PFSK-1 (cell line): ENCODE results near the gene BCAR3.

Source experiments
- FOXP2 ChIP-seq: optimal IDR thresholded peaks from 2 replicates; pipeline ENCODE3; 2011; ENCODE audit warnings: borderline replicate concordance, control low read depth, inconsistent platforms; ENCODE audit not compliant: insufficient read depth; ENCODE audit errors: extremely low read length, extremely low read depth
- POLR2AphosphoS5 ChIP-seq: IDR thresholded peaks from 2 replicates; pipeline ENCODE4 v1.6.1; 2012; ENCODE audit warnings: low read depth, mild to moderate bottlenecking, control low read depth, low read length, moderate library complexity
- SIN3A ChIP-seq: IDR thresholded peaks from 2 replicates; pipeline ENCODE4 v1.6.1; 2012; ENCODE audit warnings: mild to moderate bottlenecking, low read length, moderate library complexity, borderline replicate concordance; ENCODE audit not compliant: insufficient read depth
- TAF1 ChIP-seq: IDR thresholded peaks from 2 replicates; pipeline ENCODE4 v1.6.1; 2012; ENCODE audit warnings: low read length, control low read depth, borderline replicate concordance; ENCODE audit not compliant: insufficient read depth
- TF ChIP-seq, protein P1 (sequence below), 2 experiments: IDR thresholded peaks; 2 replicates each; pipeline versions ENCODE4 v1.6.1 to v1.8.0; 2011 to 2012; ENCODE audit warnings: low read depth in 2 of 2, low read length in 2 of 2, control low read depth in 1 of 2, inconsistent platforms in 1 of 2, mild to moderate bottlenecking in 1 of 2, moderate library complexity in 1 of 2; ENCODE audit not compliant: insufficient read depth in 1 of 2

The BCAR3 gene

DNA sequence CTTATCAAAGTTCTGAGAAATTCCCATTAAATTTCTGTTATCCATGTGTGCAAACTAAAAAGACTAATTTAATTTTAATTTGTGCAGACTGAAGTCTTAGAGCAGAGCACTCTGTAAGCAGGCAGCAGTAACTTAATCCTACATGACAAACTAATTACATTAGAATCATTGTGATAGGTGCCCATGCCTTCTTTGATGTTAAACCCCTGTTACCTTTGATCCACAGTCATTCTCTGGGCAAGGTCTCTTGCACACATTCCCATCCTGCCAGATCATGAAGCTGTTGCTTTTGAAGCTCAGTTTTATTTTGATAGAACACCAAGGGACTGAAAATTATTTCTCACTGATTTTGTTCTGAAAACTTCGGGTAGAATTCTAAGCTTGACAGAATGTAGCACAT is 77.2 kb downstream of the BCAR3 start:
- TF ChIP-seq FOXP2 (no peak), TAF1 (no peak), POLR2AphosphoS5 (no peak), SIN3A (no peak)
- TF ChIP-seq, protein P1, sequence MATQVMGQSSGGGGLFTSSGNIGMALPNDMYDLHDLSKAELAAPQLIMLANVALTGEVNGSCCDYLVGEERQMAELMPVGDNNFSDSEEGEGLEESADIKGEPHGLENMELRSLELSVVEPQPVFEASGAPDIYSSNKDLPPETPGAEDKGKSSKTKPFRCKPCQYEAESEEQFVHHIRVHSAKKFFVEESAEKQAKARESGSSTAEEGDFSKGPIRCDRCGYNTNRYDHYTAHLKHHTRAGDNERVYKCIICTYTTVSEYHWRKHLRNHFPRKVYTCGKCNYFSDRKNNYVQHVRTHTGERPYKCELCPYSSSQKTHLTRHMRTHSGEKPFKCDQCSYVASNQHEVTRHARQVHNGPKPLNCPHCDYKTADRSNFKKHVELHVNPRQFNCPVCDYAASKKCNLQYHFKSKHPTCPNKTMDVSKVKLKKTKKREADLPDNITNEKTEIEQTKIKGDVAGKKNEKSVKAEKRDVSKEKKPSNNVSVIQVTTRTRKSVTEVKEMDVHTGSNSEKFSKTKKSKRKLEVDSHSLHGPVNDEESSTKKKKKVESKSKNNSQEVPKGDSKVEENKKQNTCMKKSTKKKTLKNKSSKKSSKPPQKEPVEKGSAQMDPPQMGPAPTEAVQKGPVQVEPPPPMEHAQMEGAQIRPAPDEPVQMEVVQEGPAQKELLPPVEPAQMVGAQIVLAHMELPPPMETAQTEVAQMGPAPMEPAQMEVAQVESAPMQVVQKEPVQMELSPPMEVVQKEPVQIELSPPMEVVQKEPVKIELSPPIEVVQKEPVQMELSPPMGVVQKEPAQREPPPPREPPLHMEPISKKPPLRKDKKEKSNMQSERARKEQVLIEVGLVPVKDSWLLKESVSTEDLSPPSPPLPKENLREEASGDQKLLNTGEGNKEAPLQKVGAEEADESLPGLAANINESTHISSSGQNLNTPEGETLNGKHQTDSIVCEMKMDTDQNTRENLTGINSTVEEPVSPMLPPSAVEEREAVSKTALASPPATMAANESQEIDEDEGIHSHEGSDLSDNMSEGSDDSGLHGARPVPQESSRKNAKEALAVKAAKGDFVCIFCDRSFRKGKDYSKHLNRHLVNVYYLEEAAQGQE (IDR thresholded peaks at IDR 0.05; ENCODE audit: insufficient read depth in 1 of 2, low read depth in 2 of 2, low read length in 2 of 2), result no peak

DNA sequence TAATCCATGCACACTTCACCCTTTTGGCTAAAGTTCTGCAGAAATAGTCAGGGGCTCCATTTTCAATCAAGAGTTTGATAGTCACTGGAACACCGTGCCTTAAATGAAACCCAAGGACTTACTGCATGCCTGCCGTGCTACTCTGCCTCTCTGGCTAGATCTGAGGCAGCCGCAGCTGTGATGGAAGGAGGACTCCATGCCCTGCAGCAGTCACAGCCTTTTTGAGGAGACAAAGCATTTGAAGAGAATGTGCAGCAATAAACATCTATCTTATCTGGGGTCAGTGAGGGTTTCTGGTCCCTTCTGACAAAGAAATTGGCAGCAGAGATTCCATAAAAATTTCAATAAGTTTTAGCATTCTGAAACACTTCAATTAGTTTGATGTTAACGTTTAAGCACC is 78.0 kb downstream of the BCAR3 start:
- TF ChIP-seq SIN3A (no peak), FOXP2 (no peak), TAF1 (no peak), POLR2AphosphoS5 (no peak)

DNA sequence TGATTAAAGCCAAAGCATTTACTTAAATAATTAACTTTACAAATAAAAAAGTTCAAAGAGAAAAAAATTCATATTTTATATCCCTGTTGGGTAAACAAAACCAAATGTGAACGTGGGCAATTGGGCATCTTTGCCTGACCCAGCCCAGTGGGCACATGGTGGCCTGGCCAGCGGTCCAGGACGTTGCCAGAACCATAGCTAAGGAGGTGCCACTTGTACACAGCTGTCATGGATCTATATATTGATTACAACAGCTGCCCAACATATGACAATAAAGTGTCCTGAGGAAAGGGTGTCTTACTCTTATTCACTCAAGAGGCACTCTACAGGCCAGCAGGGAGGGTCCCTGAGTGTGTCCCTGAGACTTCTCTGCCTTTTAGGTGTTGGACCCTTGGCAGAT is 78.5 kb downstream of the BCAR3 start:
- TF ChIP-seq TAF1, result no peak
- no peak for TF ChIP-seq POLR2AphosphoS5
- TF ChIP-seq SIN3A, result no peak
- TF ChIP-seq FOXP2, result no peak
- TF ChIP-seq, protein P1 (IDR thresholded peaks at IDR 0.05; ENCODE audit: insufficient read depth in 1 of 2, low read depth in 2 of 2, low read length in 2 of 2), result no peak

DNA sequence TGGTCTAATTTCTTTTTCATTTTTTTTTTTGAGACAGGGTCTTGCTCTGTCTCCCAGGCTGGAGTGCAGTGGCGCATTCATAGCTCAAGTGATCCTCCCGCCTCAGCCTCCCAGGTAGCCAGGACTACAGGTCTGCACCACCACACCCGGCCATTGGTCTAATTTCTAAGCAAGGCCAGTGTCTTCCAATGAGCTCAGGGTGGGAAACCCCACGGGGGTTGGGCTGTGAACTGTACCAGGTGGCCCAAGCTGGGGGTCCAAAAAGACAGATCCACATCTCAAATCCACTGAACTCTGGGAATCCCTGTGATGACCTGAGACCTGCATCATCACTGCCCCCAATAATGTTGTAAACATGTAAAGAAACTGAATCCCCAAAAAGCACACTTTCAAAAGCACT is 79.5 kb downstream of the BCAR3 start:
- TF ChIP-seq, protein P1 (IDR thresholded peaks at IDR 0.05; ENCODE audit: insufficient read depth in 1 of 2, low read depth in 2 of 2, low read length in 2 of 2), result no peak
- TF ChIP-seq TAF1 (no peak), FOXP2 (no peak), POLR2AphosphoS5 (no peak), SIN3A (no peak)

DNA sequence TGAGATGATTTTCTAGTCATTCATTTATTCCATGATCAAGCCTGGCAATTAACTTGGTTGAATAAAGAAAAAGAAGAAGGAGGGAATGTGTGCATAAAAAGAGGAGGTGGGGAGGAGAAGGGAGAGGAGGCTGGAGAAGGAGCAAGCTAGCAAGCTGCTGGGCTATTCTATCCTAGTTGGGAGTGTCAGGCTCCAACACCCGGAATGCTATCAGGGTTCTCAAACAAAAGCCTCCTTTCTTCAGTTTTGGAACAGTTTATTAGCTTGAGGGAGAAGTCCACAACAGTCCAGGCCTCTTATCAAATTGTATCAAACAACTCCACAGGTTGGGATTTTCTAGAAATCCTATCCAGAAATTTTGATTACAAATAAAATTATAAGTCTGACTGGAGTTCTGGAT is 80.0 kb downstream of the BCAR3 start:
- TF ChIP-seq SIN3A, result no peak
- TF ChIP-seq, protein P1 (IDR thresholded peaks at IDR 0.05; ENCODE audit: insufficient read depth in 1 of 2, low read depth in 2 of 2, low read length in 2 of 2), result no peak
- TF ChIP-seq FOXP2, result no peak
- no peak for TF ChIP-seq POLR2AphosphoS5
- no peak for TF ChIP-seq TAF1

DNA sequence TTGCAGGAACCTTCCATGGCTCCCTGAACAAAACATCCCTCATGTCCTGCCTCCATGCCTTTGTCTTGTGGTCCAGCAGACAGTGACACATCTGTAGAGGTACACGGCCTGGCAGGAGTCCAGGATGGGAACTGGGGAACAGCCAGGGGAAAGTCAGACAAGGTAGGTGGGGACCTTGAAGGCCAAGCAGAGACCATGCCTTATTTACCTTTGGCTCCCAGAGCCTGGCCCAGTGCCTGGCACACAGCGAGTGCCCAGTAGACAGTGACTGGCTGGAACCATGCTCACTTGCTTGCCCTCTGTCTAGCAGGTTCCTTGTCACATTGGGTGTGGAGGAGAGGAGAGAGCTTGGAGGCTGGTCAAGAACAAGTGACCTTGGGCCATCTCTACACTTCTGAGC is 81.0 kb downstream of the BCAR3 start:
- TF ChIP-seq SIN3A (no peak), TAF1 (no peak), POLR2AphosphoS5 (no peak), FOXP2 (no peak)
- TF ChIP-seq, protein P1 (IDR thresholded peaks at IDR 0.05; ENCODE audit: insufficient read depth in 1 of 2, low read depth in 2 of 2, low read length in 2 of 2), result no peak
